Tibial artery (tissue), 4 donors: ENCODE results near the gene KIF26B.

Experiments
- DNase-seq, 2 donors: peaks; one replicate each; pipeline ENCODE4 v3.0.0-alpha.2; 2019
- H3K27ac ChIP-seq, 2 donors: fragments of 200-600 bp; sonication (generic) in 1 of 2; 1 replicate in 1 of 2; 2 replicates in 1 of 2; pipeline ENCODE4 v1.5.1; 2018 to 2019; ENCODE audit warnings: mild to moderate bottlenecking in 1 of 2
- H3K27me3 ChIP-seq, 2 donors: fragments of 200-600 bp; sonication (generic) in 1 of 2; one replicate each; pipeline versions ENCODE4 v1.5.1 to v1.6.0; 2016 to 2019
- H3K36me3 ChIP-seq, 3 donors: fragments of 200-600 bp; sonication (generic) in 2 of 3; one replicate each; pipeline ENCODE4 v1.5.1; 2016 to 2019; ENCODE audit warnings: mild to moderate bottlenecking in 2 of 3
- H3K4me1 ChIP-seq, 4 donors: fragments of 200-600 bp; sonication (generic) in 2 of 4; 1 replicate in 3 of 4; 2 replicates in 1 of 4; pipeline ENCODE4 v1.5.1; 2016 to 2019
- H3K4me3 ChIP-seq, 2 donors: fragments of 200-600 bp; sonication (generic) in 1 of 2; 1 replicate in 1 of 2; 2 replicates in 1 of 2; pipeline ENCODE4 v1.5.1; 2018 to 2019; ENCODE audit warnings: mild to moderate bottlenecking in 2 of 2
- H3K9me3 ChIP-seq, 3 donors: fragments of 200-600 bp; sonication (generic) in 1 of 3; one replicate each; pipeline ENCODE4 v1.5.1; 2016 to 2019
- CTCF ChIP-seq, 2 experiments: fragments of 200-600 bp in 1 of 2; fragments of 450-650 bp in 1 of 2; IDR thresholded peaks; one replicate each; pipeline ENCODE4 v1.5.1; 2017 to 2019; ENCODE audit warnings: antibody characterized with exemption in 2 of 2, mild to moderate bottlenecking in 1 of 2, moderate library complexity in 1 of 2
- intact Hi-C: fragments of 100-400 bp; cut with DNase I; formaldehyde crosslinking; loops from one replicate; pipeline ENCODE4 v1.15.0; 2023; ENCODE audit warnings: low total_unique reads

Gene KIF26B

DNA sequence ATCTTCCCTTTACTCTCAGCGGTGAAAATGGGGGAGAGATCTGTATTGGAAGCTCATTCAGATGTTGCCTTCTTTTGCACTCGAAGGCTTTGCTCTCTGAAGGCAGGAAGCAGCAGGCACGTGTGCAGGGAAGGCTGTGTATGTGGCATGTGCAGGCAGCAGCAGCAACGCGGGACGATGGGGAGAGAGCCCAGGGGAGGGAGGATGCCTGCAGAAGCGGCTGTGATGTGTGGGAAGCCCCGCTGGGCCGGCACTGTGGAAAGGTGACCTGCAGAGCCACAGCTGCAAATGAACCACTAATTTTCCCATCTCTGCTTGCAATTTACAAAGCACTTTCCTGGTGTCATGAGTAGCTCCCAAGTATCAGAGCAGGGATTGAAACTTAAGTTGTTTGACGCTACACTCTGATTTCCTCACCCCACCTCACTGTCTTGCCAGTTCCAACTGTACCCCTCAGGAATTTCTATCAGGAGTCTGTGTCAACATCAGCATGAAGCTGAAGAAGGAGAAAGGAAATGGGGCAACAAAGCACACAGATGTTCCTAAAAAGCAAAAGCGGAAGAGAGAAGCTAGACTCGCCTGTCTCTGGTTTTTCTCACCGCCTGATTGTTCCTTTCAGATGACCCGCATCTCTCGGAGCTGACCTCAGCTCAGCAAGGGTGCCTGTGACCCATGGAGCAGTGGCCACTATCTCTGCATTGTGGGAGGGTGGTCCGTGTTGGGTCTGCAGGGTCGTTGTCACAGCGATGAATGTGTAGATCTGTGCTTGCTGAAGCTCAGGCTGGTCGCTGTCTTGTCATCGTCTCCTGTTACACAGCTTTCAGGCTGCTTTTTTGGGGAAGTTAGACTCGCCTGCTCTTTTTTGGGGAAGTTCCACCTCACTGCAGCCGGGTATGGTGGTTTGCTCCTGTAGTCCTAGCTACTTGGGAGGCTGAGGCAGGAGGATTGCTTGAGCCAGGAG, 156.1 kb downstream of the KIF26B start:
- Histone ChIP-seq H3K27ac (no peak overlapping the region), H3K4me1 (no peaks in the 10 kb centered on the region), H3K36me3 (no peaks in the 10 kb centered on the region), H3K9me3 (no peaks in the 10 kb centered on the region), H3K4me3 (no peak overlapping the region), H3K27me3 (no peaks in the 10 kb centered on the region)
- TF ChIP-seq CTCF (IDR thresholded peaks at IDR 0.05) = no peak
- intact Hi-C loops = no loop called here
- no peak for DNase-seq

DNA sequence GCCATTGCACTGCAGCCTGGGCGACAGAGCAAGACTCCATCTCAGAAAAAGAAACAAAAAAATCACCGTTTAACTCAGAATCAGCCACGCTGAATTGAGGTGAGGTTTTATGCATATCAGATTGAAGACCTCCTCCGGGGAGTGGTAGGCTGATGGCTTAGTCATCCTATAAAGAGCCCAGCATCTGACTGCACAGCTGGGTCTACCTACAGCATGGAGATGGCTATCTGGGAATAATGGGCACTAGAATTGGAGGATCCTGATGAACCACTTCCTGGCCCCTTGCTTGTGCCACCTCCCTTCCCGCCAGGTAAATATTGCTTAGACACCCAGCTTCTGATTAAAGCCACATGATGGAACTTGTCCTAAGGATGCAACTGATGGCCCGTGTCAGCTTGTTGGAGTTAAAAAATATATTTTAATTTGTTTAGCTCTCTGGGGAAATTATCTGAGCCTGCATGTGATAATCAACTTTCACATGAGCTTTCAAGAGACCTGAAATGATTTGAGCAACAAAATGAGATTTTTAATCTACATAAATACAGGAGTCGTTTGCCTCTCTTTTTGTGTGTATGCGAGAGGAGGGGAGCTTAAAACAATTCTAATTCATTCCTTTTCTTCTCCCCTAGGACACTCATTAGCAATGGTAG, 157.2 kb downstream of the KIF26B start:
- no peaks in the 10 kb centered on the region for H3K36me3 ChIP-seq
- intact Hi-C loops = no loop called here
- H3K9me3 ChIP-seq = no peaks in the 10 kb centered on the region
- DNase-seq = no peak
- H3K27me3 ChIP-seq = no peaks in the 10 kb centered on the region
- H3K4me3 ChIP-seq = no peak overlapping the region
- no peaks in the 10 kb centered on the region for H3K4me1 ChIP-seq
- no peak for TF ChIP-seq CTCF (IDR thresholded peaks at IDR 0.05)
- no peak overlapping the region for H3K27ac ChIP-seq

DNA sequence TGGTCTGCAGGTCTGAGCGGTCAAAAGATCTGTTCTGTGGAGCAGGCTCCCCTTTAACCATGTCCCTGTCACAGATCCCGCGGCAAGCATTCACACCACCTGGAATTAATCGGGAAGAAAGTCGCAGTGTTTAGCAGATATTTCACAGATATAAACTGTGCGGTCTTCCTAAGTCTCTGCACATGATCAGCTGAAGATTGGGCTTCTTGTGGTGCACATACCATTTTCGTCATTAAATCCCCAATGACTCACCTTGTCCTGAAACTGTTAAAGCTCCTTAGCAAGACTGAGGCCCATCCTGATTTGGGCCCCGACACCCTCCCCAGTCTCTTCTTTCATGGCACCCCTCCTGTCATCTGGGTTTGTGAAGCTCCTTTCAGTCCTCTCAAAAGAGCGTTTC, 158.8 kb downstream of the KIF26B start:
- H3K27me3 ChIP-seq = no peaks in the 10 kb centered on the region

DNA sequence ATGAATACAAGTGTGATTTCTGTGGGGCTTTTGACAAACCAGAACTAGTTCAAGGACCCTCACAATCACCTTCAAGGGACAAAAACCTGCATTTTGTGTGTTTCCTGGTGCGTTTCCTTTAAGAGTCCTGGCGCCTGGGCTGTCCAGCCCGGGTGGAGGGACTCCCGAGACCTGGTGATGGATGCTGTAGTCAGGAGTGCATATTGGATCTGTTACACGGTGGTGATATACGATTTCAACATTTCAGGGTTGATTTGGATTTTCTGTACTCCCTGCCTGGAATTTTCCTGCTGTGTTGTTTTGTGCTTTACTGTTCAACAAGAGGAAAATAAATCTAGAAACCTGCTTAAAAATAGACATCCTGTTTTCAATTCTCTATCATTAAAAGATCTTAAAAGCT, 162.0 kb downstream of the KIF26B start:
- Histone ChIP-seq H3K27ac (no peak overlapping the region), H3K36me3 (no peaks in the 10 kb centered on the region), H3K27me3 (no peaks in the 10 kb centered on the region), H3K9me3 (no peaks in the 10 kb centered on the region), H3K4me3 (no peak overlapping the region), H3K4me1 (no peaks in the 10 kb centered on the region)
- no peak for TF ChIP-seq CTCF (IDR thresholded peaks at IDR 0.05)
- intact Hi-C loops = no loop called here
- no peak for DNase-seq

More for the DNA sequence above, 158.8 kb downstream of the KIF26B start:
- Histone ChIP-seq H3K36me3 (no peaks in the 10 kb centered on the region), H3K4me3 (no peak overlapping the region), H3K27ac (no peak overlapping the region), H3K4me1 (no peaks in the 10 kb centered on the region), H3K9me3 (no peaks in the 10 kb centered on the region)
- DNase-seq = no peak
- no peak for TF ChIP-seq CTCF (IDR thresholded peaks at IDR 0.05)
- intact Hi-C loops = no loop called here

GRCh38 chr1:245317217-245317616, 162.4 kb downstream of the KIF26B start:
- no peak overlapping the region for H3K27ac ChIP-seq
- no peak overlapping the region for H3K4me3 ChIP-seq
- H3K4me1 ChIP-seq = no peaks in the 10 kb centered on the region
- H3K9me3 ChIP-seq = no peaks in the 10 kb centered on the region
- intact Hi-C loops = no loop called here
- no peak for DNase-seq
- TF ChIP-seq CTCF (IDR thresholded peaks at IDR 0.05) = no peak
- no peaks in the 10 kb centered on the region for H3K36me3 ChIP-seq
- H3K27me3 ChIP-seq = no peaks in the 10 kb centered on the region
